Esophagus muscularis mucosa (tissue), 4 donors: ENCODE data around the gene SIRT2. TPM values are rescaled to one million over a fixed set of nuclear protein-coding genes. Genes with fewer than 3 reads are reported as not detected.

Experiments
- DNase-seq: peaks from one replicate; pipeline ENCODE4 v3.0.0-alpha.2; 2017; ENCODE audit errors: extremely low spot score
- H3K27ac ChIP-seq, 4 donors: fragments of 200-600 bp; sonication (generic); replicated peaks in 1 of 4; 1 replicate in 3 of 4; 2 replicates in 1 of 4; pipeline ENCODE4 v1.5.1; 2016 to 2019; ENCODE audit warnings: mild to moderate bottlenecking in 1 of 4
- H3K27me3 ChIP-seq, 4 donors: fragments of 200-600 bp; sonication (generic); one replicate each; pipeline versions ENCODE4 v1.5.1 to v1.6.0; 2016 to 2019
- H3K36me3 ChIP-seq, 4 donors: fragments of 200-600 bp; sonication (generic); one replicate each; pipeline ENCODE4 v1.5.1; 2016 to 2019
- H3K4me1 ChIP-seq, 4 donors: fragments of 200-600 bp; sonication (generic); one replicate each; pipeline ENCODE4 v1.5.1; 2016 to 2019
- H3K4me3 ChIP-seq, 4 donors: fragments of 200-600 bp; sonication (generic); 1 replicate in 2 of 4; 2 replicates in 2 of 4; pipeline ENCODE4 v1.5.1; 2016 to 2019; ENCODE audit warnings: mild to moderate bottlenecking in 4 of 4, moderate library complexity in 1 of 4
- H3K9me3 ChIP-seq, 4 donors: fragments of 200-600 bp; sonication (generic); 1 replicate in 3 of 4; 2 replicates in 1 of 4; pipeline ENCODE4 v1.5.1; 2016 to 2019
- CTCF ChIP-seq, 3 experiments: fragments of 200-600 bp in 2 of 3; fragments of 450-650 bp in 1 of 3; sonication (generic) in 2 of 3; IDR thresholded peaks; one replicate each; pipeline ENCODE4 v1.5.1; 2017 to 2019; ENCODE audit warnings: antibody characterized with exemption in 3 of 3, mild to moderate bottlenecking in 2 of 3, moderate library complexity in 1 of 3
- EP300 ChIP-seq: sonication (generic); formaldehyde crosslinking; IDR thresholded peaks from one replicate; pipeline ENCODE4 v1.6.1; 2017; ENCODE audit warnings: antibody characterized with exemption
- POLR2A ChIP-seq: fragments of 450-650 bp; IDR thresholded peaks from one replicate; pipeline ENCODE4 v1.6.1; 2017; ENCODE audit warnings: antibody characterized with exemption, moderate library complexity, mild to moderate bottlenecking, low read depth
- POLR2AphosphoS5 ChIP-seq, 2 donors: sonication (generic); formaldehyde crosslinking; IDR thresholded peaks; one replicate each; pipeline ENCODE4 v1.6.1; 2017; ENCODE audit warnings: antibody characterized with exemption in 2 of 2
- WGBS: methylation state at CpG from one replicate; pipeline ENCODE4 v1.1.5; 2018; 5-methylcytosine and 5-hydroxymethylcytosine counted together
- intact Hi-C: fragments of 100-400 bp; cut with DNase I; formaldehyde crosslinking; loops from one replicate; pipeline ENCODE4 v1.15.1; 2023
- total RNA-seq, 4 donors: library from RNA; depleted of rRNA; stranded (reverse); fragments of >200 nt; gene quantifications; one replicate each; pipeline versions ENCODE4 v1.1.0 to v1.2.1, GENCODE V29; 2016

Gene SIRT2
- total RNA-seq, 4 donors from 2014 or later, result 72.7 to 114 (median 95.0) TPM

DNA sequence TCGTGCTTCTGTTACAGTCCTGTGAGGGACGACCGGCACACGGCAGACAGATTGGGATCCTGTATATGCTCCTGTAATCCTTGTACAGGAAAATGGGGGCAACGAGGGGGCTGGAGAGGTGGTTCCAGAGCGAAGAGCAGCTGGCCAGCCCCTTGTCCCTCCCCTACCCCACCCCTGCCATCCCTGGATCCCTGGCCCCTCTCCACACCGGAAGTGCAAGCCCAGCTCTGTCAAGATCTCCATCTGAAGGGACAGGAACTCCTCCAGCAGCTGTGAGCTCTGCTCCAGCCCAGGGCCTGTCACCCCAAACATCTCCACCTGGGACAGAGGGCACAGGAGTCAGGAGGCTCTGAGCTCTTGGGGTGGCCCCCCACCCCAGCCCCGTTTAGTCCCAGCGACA, 18.1 kb upstream of the SIRT2 start:
- no peak for DNase-seq

GRCh38 chr19:38915329-38916321, 16.2 kb upstream of the SIRT2 start:
- DNase-seq, result no peak
- Histone ChIP-seq H3K9me3 (no peaks in the 10 kb centered on the region), H3K36me3 (peaks cover 0 to 19% (median 7%) of the 10 kb centered on the region in 4 donors), H3K27ac (no peak overlapping the region), H3K4me1 (peaks cover 0 to 6% (median 2%) of the 10 kb centered on the region in 4 donors), H3K27me3 (peaks cover 0 to 20% (median 9%) of the 10 kb centered on the region in 4 donors), H3K4me3 (no peak overlapping the region)
- TF ChIP-seq EP300 (no peak), POLR2AphosphoS5 (IDR thresholded peaks at IDR 0.05) (no peak), POLR2A (no peak), CTCF (IDR thresholded peaks at IDR 0.05) (no peak)
- WGBS, result 91% methylated on average over 38 of the region's 44 CpGs
- intact Hi-C loops, result no loop called here

More for the DNA sequence above, 18.1 kb upstream of the SIRT2 start:
- no peaks in the 10 kb centered on the region for H3K9me3 ChIP-seq
- intact Hi-C loops, result no loop called here
- H3K4me3 ChIP-seq, result no peak overlapping the region
- H3K27ac ChIP-seq, result no peak overlapping the region
- TF ChIP-seq CTCF (IDR thresholded peaks at IDR 0.05) (no peak), POLR2A (no peak), POLR2AphosphoS5 (IDR thresholded peaks at IDR 0.05) (no peak), EP300 (no peak)
- 81% methylated on average over 4 of the region's 9 CpGs for WGBS
- no peaks in the 10 kb centered on the region for H3K4me1 ChIP-seq
- H3K27me3 ChIP-seq, result peaks cover 0 to 1% (median 0%) of the 10 kb centered on the region in 4 donors
- H3K36me3 ChIP-seq, result peaks cover 0 to 34% (median 21%) of the 10 kb centered on the region in 4 donors

DNA sequence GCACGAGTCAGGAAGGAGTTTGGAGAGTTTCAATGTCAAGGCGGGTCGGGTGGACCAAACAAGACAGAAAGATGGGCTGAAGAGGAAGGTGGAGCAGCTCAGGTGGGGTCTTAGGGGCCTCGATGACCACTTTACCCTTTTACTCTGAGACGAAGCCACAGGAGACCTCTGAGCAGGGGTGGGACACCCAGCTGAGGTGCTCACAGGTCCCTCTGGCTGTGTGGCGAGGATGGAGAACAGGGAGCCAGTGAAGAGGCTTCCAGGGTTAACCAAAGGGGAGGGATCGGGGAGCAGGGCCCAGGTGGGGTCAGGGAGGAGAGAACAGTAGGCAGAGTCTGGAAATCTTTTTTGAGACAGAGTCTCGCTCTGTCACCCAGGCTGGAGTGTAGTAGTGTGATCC, 14.5 kb upstream of the SIRT2 start:
- no peaks in the 10 kb centered on the region for H3K9me3 ChIP-seq
- H3K27me3 ChIP-seq, result peaks cover 0 to 22% (median 9%) of the 10 kb centered on the region in 4 donors
- H3K4me1 ChIP-seq, result peaks cover 0 to 6% (median 2%) of the 10 kb centered on the region in 4 donors
- 95% methylated on average over 8 of the region's 8 CpGs for WGBS
- H3K4me3 ChIP-seq, result no peak overlapping the region
- no peak for TF ChIP-seq CTCF (IDR thresholded peaks at IDR 0.05)
- TF ChIP-seq EP300, result no peak
- TF ChIP-seq POLR2A, result no peak
- TF ChIP-seq POLR2AphosphoS5 (IDR thresholded peaks at IDR 0.05), result no peak
- intact Hi-C loops, result no loop called here
- no peak for DNase-seq
- H3K36me3 ChIP-seq, result peaks cover 0 to 18% (median 11%) of the 10 kb centered on the region in 4 donors
- no peak overlapping the region for H3K27ac ChIP-seq

DNA sequence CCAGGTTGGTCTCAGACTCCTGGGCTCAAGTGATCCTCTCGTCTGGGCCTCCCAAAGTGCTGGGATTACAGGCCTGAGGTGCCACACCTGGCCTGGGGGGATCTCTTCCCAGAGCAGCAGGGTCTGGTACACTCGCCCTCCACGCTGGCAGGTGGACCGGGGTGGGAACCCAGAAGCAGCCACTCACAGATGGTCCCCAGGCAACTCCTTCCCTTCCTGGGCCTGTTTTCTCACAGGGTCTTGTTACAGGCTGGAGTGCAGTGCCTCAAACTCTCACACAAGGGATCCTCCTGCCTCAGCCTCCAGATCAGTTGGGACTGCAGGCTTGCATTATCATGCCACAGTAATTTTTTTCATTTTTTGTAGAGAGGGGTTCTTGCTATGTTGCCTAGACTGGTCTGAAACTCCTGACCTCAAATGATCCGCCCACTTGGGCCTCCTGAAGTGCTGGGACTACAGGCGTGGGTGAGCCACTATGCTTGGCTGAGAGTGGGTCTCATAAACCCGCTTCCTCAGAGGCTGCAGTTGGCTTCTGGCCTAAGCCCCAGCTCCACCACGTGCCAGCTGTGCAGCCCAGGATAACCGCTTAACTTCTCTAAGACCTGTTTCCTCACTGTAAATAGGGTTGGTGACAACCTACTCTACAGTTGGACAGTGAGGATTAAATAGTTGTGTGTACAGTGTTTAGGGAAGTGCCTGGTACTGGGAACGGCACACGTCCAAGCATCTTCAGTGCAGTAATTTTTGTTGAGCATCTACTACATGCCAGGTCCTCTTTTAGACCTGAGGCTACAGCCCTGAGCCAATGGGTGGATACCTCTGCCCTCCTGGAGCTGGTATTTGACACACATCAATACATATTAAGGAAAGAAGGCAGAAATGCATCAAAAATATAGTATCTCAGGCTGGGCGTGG, 13.4 kb upstream of the SIRT2 start:
- Histone ChIP-seq H3K27me3 (peaks cover 0 to 22% (median 9%) of the 10 kb centered on the region in 4 donors), H3K36me3 (peaks cover 0 to 29% (median 21%) of the 10 kb centered on the region in 4 donors), H3K4me1 (peaks cover 0 to 6% (median 2%) of the 10 kb centered on the region in 4 donors), H3K27ac (no peak overlapping the region), H3K4me3 (no peak overlapping the region), H3K9me3 (no peaks in the 10 kb centered on the region)
- WGBS, result 69% methylated on average over 8 of the region's 12 CpGs
- intact Hi-C loops, result no loop called here
- DNase-seq, result no peak
- TF ChIP-seq EP300, result no peak
- TF ChIP-seq POLR2AphosphoS5 (IDR thresholded peaks at IDR 0.05), result no peak
- TF ChIP-seq POLR2A, result no peak
- TF ChIP-seq CTCF (IDR thresholded peaks at IDR 0.05), result no peak
